ENCODE data around the gene BLM. TPM values are rescaled to one million over a fixed set of nuclear protein-coding genes. Genes with fewer than 3 reads are reported as not detected.
"Not testable (repeated sequence)": the region's sequence is repeated elsewhere in the genome, so short reads cannot be mapped to it uniquely, and the experiment has no call there.

Gene BLM
- total RNA-seq, 1 donor from 2014 or later, result 3.3 TPM

DNA sequence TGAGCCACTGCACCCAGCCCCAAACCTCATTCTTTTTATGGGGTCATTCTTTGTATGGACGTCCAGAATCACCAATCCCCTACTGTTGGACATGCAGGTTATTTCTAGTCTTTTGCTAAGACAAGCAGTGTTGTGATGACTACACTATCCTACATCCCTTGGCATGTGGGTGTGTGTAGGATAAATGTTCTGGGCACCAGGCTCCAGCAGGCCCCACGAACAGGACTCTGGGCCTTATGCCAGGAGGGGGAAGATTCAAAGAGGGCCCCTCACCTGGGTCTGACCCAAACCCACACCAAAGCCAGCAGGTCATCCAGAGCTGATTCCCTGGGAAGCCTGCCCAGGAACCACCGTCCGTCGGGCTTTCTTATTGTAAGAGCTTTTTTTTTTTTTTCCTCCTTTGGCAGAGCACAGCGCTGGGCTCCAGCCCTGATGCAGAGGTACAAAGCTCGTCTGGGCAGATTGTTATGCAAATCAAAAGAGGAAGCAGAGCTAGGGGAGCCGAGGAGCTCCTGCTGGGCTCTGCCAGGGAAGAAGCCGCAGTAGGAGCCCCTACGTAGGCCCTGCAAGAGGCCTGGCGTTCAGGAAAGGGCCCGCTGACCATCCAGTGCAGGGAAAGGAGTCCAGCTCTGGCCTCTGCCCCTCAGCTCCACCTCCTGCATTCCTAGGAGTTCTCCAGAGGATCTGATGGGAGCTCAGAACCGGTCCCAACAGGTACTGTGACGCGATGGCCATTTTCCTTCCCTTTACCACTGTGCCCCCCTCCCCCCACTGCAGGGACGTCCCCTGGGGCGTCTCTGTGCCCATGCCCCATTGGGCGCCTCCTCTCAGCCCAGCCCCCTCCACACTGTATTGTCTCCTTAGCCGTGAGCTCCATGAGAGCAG, 122.3 kb downstream of the BLM start:
- no peak for FAIRE-seq
- DNase-seq (ENCODE audit: low spot score in 2 of 2), result peak in 1 of 2 donors; percentile 54

DNA sequence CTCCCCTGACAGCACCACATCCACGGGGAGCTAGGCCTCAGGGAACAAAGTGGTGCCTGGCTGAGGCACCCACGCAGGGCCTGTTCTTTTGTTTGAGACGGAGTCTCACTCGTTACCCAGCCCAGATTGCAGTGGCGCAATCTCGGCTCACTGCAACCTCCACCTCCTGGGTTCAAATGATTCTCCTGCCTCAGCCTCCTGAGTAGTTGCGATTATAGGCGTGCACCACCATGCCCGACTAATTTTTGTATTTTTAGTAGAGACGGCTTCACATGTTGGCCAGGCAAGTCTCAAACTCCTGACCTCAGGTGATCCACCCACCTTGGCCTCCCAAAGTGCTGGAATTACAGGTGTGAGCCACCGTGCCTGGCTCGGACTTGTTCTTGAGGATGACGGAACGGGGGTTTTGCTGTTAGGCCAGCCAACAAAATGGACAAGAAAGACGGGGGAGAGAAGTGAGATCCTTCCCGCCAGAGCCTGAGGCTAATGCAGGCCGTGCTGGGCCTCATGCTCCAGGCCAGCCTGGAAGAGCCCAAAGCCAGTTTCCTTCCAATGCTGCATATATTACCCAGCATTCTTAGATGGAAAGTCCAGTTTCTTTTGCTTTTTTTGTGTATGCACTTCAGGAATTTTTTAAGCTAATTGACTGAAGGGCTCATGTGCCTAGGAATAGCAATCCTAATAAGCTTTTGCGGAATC, 123.2 kb downstream of the BLM start:
- FAIRE-seq, result no peak

DNA sequence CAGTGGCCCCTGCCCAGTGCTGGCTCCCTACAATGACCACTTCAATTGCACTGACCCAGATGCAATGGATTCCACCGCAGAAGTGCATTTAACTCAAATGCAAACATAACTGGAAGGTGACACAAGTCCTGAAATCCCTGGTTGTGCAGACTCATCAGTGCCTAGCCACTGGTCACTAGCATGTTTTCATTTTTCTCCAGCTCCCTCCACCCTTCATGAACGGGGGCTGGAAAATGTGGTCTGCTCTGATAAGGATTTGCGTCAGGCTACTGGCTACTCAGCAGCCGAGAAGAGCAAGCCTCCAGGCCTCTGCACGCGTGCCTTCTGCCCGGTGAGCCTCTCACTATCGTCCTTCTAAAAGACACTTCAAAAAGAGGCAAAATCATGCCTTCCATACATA, 123.8 kb downstream of the BLM start:
- FAIRE-seq, result no peak
- no peak for DNase-seq (ENCODE audit: low spot score in 2 of 2)

More for the DNA sequence above, 123.2 kb downstream of the BLM start:
- DNase-seq (ENCODE audit: low spot score in 2 of 2), result no peak

DNA sequence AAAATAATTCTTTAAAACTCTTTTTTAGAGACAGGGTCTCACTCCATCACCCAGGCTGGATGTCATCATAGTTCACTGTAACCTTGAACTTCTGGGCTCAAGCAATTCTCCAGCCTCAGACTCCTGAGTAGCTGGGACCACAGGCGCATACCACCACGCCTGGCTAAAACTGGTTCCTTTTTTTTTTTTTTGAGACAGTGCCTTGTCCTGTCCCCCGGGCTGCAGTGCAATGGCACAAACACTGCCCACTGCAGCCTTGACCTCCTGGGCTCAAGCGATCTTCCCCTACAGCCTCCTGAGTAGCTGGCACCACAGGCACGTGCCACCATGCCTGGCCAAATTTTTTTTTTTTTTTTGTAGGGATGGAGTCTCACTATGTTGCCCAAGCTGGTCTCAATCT, 127.5 kb downstream of the BLM start:
- DNase-seq (ENCODE audit: low spot score in 2 of 2) (no peak), FAIRE-seq (no peak)

DNA sequence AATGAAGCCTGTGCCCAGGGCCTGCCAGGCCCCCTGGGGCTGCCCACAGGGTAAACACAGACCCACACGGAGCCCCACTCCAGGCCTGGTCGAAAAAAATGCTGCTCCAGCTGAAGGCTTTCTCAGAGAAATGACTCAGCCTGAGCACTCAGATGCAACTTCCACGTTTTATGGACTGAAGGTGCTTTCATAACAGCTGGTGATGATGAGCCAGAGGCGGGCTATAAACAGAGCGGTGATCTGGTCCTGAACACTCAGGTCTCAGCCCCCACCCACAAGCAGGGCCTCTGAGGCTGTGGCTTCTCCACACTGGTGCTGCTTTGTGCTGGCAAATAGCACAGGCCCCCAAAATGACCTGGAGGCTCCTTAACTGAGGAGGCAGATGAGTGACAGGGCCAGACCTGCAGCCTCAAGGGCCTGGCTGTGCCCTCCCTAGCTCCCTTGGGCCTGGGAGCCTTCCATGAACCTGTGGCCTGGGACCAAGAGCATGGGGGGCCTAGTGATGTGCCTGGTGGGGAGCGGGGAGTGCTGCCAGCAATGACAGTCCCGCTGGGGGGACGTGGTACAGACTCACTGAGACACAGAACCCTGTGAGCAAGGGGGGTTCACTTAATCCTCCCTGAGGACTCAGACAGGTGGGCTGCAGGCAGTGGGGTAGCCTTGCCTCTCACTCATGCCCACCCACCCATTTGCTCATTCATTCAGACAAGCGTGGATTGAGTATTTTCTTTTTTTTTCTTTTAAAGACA, 128.2 kb downstream of the BLM start:
- DNase-seq (ENCODE audit: low spot score in 2 of 2) (no peak), FAIRE-seq (no peak)

DNA sequence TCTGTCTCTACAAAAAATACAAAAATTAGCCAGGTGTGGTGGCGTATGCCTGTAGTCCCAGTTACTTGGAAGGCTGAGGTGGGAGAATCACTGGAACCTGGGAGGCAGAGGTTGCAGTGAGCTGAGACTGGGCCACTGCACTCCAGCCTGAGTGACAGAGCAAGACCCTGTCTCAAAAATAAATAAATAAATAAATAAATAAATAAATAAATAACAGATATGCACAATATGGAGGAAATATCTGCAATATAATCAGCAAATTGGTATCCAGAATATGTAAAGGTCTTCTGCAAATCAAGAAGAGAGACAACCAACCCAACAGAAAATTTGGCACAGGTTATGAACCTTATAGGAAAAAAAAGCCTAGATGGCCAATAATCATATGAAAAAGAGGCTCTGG, 132.3 kb downstream of the BLM start:
- not testable (repeated sequence) for FAIRE-seq; DNase-seq (ENCODE audit: low spot score in 2 of 2)

DNA sequence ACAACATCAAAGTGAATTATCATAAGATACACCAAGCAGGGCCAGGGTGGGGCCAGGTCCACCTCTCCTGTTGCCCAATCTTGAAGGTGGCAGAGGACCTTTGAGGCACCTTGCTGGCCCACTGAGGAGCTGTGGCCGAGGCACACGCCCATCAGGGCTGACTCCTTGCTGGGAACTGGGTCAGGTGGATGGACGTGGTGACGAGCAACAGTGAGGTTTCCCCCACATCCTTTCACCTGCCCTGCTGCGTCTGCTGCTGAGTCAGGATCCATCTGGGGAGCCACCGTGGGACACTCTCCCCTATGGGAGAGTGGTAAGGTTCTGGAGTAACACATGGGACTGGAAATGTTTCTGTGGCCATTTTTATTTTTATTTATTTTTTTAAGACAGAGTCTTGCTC, 134.0 kb downstream of the BLM start:
- no peak for FAIRE-seq
- DNase-seq (ENCODE audit: low spot score in 2 of 2), result no peak

DNA sequence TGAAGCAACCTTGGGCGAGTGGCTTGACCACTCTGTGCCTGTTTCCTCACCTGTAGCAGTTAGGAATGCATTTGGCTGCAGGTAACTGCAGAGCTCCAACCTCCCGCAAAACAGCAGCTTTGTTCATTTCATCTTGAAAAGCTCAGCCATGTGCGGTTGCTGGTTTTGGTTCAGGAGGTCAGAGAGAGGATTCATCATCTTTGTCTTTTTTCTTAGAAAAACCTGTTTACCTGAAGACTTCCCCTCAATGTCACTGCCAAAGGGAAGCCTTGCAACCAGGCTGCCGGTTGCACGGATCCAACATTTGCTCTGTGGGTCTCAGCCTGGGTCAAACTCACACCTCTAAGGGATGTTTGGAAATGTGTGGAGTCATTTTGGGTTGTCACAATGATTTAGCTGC, 134.8 kb downstream of the BLM start:
- DNase-seq (ENCODE audit: low spot score in 2 of 2) (no peak), FAIRE-seq (no peak)

DNA sequence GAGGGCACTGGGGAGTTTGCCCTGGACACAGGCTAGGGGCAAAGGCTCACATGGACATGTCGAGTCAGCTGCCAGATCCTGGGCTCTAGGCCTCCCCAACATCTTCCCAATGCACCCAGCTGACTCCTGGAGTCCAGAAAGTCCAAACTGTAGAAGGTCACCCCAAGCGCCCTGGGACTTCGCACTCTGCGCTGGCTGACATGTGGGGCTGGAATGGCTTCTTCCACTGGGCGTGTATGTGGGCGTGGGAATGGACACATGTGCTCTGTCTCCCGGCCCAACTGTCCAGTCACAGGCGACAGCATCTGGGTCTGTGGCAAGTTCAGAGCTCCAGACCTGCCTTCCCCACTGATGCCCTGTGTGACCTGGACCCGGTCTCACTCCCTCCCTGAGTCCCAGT, 138.0 kb downstream of the BLM start:
- DNase-seq (ENCODE audit: low spot score in 2 of 2) (no peak), FAIRE-seq (no peak)

DNA sequence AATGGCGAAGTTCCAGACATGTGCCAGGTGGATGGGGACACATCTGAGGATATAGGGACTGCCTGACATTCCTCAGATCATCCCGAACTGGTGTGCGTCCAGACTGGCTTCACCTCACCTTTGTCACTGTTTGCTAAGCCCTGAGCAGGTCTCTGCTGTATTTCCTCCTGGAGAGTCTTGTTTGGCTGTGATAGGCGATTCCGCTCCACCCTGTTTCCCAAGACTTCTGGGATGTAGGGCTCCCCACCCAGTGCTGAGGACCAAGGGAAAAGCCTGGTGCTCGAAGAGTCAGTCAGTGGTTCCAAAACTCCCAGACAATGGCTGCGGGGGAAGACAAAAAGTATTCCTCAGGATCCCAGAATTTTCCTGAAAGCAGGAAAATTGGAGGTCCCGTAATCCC, 140.2 kb downstream of the BLM start:
- FAIRE-seq, result no peak
- no peak for DNase-seq (ENCODE audit: low spot score in 2 of 2)

DNA sequence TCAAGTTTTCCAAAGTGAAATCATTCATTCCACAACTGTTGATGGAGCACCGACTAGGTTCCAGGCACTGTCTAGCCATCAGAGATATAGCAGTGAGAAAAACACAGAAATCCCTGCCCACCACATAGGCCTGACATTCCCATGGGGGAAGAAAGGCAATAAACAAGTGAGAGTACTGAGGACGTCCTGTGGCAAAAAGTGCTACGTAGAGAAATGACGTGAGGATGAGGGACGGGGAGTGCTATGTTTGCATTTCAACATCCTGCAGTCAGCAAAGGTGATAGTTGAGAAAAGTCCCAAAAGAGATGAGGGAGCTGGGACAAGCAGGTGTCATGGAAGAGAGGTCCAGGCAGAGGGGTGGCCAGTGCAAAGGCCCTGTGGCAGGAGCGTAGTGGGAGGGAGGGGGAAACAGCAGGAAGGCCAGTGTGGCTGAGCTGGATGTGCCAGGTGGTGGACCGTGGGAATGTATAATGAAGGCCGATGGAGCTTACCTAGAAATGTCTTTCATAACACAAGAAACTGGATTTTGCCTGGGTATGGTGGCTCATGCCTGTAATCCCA, 140.8 kb downstream of the BLM start:
- DNase-seq (ENCODE audit: low spot score in 2 of 2) (no peak), FAIRE-seq (no peak)

DNA sequence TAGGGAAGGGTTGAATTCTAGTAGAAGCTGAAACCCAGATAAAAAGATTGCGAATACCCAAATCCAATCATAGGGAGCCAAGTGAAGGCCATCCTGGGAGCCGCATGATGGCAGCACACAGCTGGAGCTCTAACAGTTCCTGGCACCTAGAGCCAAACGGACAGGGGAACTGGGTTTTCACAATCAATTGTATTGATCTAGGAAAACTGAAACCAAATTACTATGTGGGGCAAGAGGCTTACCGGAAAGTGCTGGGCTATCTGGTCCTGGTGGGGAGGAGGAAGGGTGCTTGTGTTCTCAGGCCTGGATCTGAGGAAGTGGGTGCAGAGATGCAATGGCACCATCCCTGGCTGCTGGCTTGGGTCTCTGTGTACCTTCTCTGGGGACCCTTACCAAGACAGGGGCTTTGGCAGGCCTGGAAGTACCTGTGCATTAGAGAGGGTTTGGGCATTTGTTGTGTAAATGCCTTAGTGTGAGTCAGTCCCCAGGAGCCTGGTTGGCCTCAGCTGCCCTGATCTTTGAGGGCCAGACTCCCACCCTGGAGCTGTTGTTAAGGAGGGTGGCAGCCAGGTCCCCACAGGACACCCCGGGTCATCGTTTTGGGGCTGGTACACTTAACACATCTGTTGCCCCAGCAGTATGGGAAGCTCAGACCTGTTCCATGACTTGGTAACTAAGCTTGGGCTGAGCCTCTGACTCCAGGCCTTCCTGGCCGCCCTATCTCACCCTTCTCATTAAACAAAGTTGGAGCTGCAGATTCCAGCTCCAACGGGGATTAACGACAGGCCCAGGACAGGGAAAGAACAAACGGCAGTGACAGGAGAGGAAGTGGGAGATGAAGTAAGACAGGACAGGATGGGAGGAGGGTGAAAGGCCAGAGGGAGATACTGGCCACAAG, 142.3 kb downstream of the BLM start:
- no peak for DNase-seq (ENCODE audit: low spot score in 2 of 2)
- FAIRE-seq, result no peak

DNA sequence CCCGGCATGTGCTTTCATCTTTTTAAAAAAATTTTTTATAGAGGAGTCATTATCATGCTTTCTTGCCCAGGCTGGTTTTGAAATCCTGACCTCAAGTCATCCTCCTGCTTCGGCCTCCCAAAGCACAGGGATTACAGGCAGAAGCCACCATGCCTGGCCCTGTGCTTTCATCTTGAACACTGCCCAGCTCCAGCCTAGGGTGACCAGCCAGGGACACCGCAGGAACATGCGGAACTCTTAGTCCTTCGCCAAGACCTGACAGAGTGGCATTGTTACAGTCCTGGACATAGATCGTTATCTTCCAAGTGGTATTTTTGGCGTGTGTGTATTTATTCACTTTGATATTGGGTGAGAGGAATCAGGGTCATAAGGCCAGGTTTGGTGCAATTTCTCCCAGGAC, 143.3 kb downstream of the BLM start:
- DNase-seq (ENCODE audit: low spot score in 2 of 2) (no peak), FAIRE-seq (no peak)

DNA sequence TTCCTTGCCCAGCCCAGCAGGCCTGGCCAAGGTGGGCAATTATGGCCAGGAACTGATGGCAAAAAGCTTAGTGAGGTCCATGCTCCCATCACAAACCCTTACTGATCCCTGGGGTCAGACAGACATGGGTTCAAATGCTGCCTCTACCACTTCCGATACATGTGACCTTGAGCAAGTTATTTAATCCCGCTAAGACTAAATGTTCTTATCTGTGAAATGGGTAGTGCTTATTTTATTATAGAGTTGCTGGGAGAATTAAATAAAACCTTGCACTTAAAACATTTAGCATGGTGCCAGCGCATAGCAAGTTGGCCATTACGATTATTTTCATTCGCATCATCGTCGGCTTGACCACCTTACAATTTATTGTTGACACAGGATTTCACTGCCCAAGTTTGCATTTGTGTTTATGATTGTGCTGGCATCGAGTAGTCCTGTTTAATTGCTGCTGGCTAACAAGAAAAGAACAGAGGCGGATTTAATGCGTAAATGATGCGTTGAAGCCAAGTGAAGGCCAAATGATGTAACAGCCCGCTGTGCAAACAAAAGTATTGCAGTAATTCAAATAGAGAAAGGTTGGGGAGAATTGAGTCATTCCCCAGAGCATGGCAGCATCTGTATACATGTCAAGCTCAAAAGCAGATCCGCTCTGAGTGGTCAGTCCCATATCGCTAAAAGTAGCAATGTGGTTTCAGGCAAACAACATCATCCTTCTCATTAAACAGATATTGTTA, 144.0 kb downstream of the BLM start:
- FAIRE-seq (no peak), DNase-seq (ENCODE audit: low spot score in 2 of 2) (no peak)

DNA sequence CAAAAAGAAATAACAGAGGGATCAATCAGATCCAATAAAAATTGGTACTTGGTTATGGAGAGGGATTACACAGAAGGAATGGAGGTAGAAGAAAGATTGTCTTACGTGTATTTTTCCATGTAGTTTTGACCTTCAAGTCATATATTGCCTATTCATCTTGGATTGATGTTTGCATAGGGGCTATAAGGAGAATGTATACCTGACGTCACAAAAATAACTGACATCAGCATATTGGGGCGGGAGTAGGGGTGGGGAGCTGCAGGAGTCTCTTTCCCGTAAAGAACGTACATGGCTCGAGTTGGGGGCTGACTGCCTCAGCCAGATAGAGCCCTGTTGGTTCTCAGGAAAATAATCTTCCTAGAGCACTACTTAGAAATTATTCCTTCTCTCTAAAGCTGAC, 145.3 kb downstream of the BLM start:
- no peak for DNase-seq (ENCODE audit: low spot score in 2 of 2)
- no peak for FAIRE-seq

DNA sequence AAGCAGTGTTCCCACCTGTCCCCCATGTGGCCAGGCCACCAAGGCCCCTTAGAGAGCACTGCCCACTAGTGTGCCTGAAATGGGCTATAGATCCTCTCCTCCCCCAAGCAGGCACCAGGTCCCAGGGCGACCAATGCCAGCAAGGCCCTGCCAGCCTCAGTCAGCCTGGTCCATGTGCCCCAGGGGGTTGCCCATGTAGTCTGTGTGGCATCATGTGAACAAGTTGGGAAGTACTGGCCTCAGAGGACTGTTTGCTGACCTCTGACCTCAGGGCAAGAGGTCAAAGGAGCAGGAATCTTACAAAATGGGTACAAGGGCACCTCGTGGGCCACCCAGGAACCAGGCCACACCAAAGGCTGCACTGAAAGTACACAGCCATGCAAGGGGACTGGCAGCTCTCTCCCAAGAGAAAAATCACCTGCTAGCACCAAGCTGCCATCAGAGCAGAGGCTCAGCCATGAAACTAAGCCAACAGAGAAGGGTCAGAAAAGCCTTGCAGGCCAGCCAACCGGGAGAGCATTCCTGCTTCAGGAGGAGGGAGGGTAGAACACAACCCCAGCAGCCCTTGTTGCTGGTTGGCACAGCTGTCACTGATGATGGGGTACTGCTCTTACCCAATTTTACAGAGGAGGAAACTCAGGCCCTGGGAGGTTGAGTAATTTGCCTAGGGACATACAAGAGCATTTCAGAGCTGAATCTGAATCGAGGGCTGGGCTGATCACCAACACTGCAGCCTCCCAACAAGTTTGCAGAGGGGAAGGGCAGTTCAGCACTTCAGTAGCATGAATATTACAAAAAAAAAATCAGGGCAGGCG, 146.0 kb downstream of the BLM start:
- no peak for DNase-seq (ENCODE audit: low spot score in 2 of 2)
- no peak for FAIRE-seq

DNA sequence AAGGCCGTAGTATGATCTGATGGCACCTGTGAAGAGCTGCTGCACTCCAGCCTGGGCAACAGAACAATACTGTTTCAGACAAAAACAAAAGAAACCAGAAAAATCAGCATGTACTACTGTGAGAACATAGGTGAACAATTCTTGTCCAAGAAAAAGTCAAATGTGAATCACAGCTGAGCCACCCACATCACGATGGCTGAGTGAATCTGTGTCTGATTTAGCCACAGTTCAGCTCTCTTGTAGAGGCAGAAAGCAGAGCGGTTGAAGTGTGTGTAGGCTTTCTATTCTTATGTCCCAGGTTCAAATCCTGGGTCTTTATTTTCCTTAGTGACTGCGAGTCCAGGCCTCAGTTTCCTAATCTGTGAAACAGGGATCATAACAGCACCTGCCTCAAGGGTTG, 146.8 kb downstream of the BLM start:
- DNase-seq (ENCODE audit: low spot score in 2 of 2), result no peak
- FAIRE-seq, result no peak

DNA sequence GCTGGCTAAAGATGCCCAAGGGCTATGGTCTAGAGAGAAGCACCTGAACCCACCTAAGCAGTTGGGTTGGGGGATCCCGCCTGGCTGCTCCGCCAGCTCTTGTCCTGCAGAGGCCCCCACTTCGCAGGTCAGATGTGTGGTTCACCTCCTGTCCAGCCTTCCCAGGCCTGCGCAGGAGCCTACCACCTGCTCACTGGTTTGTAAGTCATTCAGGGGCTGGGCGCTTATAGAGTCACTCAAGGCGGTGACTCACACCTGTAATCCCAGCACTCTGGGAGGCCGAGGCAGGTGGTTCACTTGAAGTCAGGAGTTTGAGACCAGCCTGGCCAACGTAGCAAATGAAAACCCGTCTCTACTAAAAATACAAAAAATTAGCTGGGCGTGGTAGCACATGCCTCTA, 147.4 kb downstream of the BLM start:
- no peak for DNase-seq (ENCODE audit: low spot score in 2 of 2)
- no peak for FAIRE-seq

Data from frontal cortex (tissue), 4 donors.